GM12801 (cell line): ENCODE measurements around the gene QPCT.

Source experiments
- CTCF ChIP-seq: IDR thresholded peaks from one replicate; pipeline ENCODE4 v1.5.1; 2011; ENCODE audit warnings: control low read depth; ENCODE audit not compliant: insufficient read length; ENCODE audit errors: extremely low read depth

QPCT gene

GRCh38 chr2:37394796-37395555 lies 50.5 kb downstream of the QPCT start:
- TF ChIP-seq CTCF, result no peak

- TF ChIP-seq CTCF, result no peak
These were observed 52.6 kb downstream of the QPCT start for GRCh38 chr2:37396890-37397565.

DNA sequence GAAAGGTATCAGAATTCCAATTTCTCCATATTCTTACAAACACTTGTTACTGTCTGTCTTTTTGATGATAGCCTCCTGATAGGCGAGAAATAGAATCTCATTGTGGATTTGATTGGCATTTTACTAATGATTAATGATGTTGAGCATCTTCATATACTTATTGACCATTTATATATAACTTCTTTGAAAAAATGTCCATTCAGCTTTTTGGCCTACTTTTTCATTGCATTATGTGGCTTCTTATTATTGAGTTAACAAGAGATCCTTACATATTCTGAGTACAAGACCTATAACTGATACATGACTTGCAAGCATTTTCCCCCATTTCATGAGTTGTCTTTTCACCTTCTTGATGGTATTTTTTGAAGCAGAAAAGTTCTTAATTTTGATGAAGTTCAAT lies 54.6 kb downstream of the QPCT start:
- no peak for TF ChIP-seq CTCF

DNA sequence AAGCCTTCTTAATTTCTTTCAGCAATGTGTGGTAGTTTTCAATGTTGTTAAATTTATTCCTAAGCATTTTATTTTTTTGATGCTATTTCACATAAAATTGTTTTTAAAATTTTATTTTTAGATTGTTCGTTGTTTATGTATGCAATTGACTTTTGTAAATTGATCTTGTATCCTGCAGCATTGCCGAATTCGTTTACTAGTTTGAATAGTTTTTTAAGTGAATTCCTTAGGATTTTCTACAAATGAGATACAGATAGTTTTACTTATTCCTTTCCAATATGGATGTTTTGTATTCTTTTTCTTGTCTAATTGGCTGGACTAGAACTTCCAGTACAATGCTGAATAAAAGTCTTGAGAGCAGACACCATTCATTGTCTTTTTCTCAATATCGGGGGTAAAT lies 55.6 kb downstream of the QPCT start:
- TF ChIP-seq CTCF, result no peak

DNA sequence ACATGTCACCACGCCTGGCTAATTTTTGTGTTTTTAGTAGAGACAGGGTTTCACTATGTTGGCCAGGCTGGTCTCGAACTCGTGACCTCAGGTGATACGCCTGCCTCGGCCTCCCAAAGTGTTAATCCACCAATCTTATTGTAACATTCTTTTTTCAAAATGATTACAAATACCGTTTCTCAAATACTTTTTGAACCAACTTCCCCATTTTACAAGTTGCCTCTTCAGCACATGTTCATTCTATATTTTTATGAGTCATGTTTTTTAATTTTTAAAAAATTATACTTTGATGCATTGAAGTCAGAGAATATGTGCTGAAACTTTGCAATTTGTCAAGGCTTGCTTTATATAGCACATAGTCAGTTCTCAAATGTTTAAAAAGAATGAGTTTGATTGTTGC lies 58.2 kb downstream of the QPCT start:
- TF ChIP-seq CTCF, result no peak

DNA sequence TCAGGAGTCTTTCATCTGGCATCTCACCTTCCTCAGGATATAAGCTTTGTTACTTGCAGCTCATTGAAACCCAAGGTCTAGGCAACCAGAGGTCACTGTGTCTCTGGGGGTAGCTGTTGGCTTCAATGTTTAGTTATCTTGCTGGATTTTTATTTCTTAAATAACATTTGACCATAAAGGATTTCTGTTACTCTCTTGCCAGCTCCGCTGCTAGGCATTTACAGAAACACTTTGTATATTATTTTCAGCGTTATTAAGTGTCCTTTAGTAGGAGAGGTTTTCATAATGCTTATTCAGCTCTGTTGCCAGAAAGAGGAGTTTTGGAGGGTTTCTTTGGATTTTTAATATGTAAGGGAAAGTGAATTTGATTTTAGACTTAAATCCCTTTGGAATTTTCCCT lies 61.4 kb downstream of the QPCT start:
- no peak for TF ChIP-seq CTCF

DNA sequence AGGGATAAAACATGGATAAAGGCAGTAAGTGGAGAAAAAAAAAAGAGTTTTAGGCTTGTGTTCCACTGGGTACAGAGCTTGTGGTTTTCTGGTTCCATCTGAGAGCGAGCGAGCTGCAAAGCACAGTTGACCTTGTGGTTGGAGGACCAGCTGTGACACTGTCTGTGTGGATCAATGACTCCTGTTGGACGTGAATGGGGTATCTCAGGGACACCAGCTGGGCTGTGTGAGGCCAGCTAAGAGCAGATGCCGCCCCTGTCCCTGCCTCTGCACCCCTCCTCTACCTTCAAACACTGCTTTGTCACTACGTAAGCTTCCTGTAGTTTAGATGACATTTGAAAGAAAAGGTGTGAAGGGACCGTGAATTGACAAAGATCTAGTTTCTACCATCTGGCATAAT lies 67.8 kb downstream of the QPCT start:
- TF ChIP-seq CTCF, result no peak
